Breast epithelium (tissue), 4 donors: ENCODE data around the gene WWOX. TPM values are rescaled to one million over a fixed set of nuclear protein-coding genes. Genes with fewer than 3 reads are reported as not detected.

Experiments
- DNase-seq, 2 donors: peaks; one replicate each; pipeline ENCODE4 v3.0.0-alpha.2; 2019; ENCODE audit warnings: low spot score in 2 of 2
- H3K27ac ChIP-seq, 2 donors: fragments of 200-600 bp; sonication (generic) in 1 of 2; one replicate each; pipeline ENCODE4 v1.5.1; 2016 to 2019; ENCODE audit warnings: mild to moderate bottlenecking in 1 of 2
- H3K27me3 ChIP-seq, 2 donors: fragments of 200-600 bp; sonication (generic) in 1 of 2; one replicate each; pipeline versions ENCODE4 v1.5.1 to v1.6.0; 2017 to 2019; ENCODE audit warnings: control low read depth in 1 of 2, mild to moderate bottlenecking in 1 of 2
- H3K36me3 ChIP-seq: fragments of 200-600 bp; one replicate; pipeline ENCODE4 v1.5.1; 2019
- H3K4me1 ChIP-seq, 2 donors: fragments of 200-600 bp; sonication (generic); one replicate each; pipeline ENCODE4 v1.5.1; 2016 to 2019; ENCODE audit warnings: control low read depth in 1 of 2
- H3K4me3 ChIP-seq, 3 donors: fragments of 200-600 bp; sonication (generic); 1 replicate in 2 of 3; 2 replicates in 1 of 3; pipeline ENCODE4 v1.5.1; 2016 to 2019; ENCODE audit warnings: mild to moderate bottlenecking in 3 of 3, moderate library complexity in 2 of 3
- H3K9me3 ChIP-seq, 2 donors: fragments of 200-600 bp; sonication (generic) in 1 of 2; one replicate each; pipeline ENCODE4 v1.5.1; 2016 to 2019; ENCODE audit warnings: control low read depth in 1 of 2
- CTCF ChIP-seq, 3 donors: fragments of 450-650 bp; IDR thresholded peaks; one replicate each; pipeline ENCODE4 v1.5.1; 2016 to 2017; ENCODE audit warnings: antibody characterized with exemption in 3 of 3, mild to moderate bottlenecking in 3 of 3, moderate library complexity in 3 of 3
- POLR2A ChIP-seq: fragments of 450-650 bp; IDR thresholded peaks from one replicate; pipeline ENCODE4 v1.6.1; 2016; ENCODE audit warnings: antibody characterized with exemption, mild to moderate bottlenecking, moderate library complexity
- POLR2AphosphoS5 ChIP-seq, 3 donors: sonication (generic); formaldehyde crosslinking; IDR thresholded peaks; one replicate each; pipeline ENCODE4 v1.6.1; 2017; ENCODE audit warnings: antibody characterized with exemption in 3 of 3
- intact Hi-C: fragments of 100-400 bp; cut with DNase I; formaldehyde crosslinking; loops from one replicate; pipeline ENCODE4 v1.15.1; 2023; ENCODE audit warnings: low total_unique reads
- total RNA-seq, 3 donors: library from RNA; depleted of rRNA; stranded (reverse); fragments of >200 nt; gene quantifications; one replicate each; pipeline ENCODE4 v1.1.0, GENCODE V29; 2016

WWOX gene
- total RNA-seq, 3 donors from 2014 or later, result 42.9 to 73.6 (median 43.4) TPM

- TF ChIP-seq POLR2AphosphoS5 (IDR thresholded peaks at IDR 0.05), result no peak
- no peak for TF ChIP-seq POLR2A
- TF ChIP-seq CTCF (IDR thresholded peaks at IDR 0.05), result no peak
- Histone ChIP-seq H3K9me3 (no peaks in the 10 kb centered on the region), H3K27ac (peak overlapping the region in 1 of 2 donors; percentile 33), H3K4me1 (peaks cover 0 to 7% of the 10 kb centered on the region in 2 donors), H3K36me3 (no peaks in the 10 kb centered on the region), H3K4me3 (no peak overlapping the region), H3K27me3 (no peaks in the 10 kb centered on the region)
- intact Hi-C loops, result no loop called here
- DNase-seq, result no peak
These were observed 192.2 kb downstream of the WWOX start for GRCh38 chr16:78291604-78292003.

- H3K4me1 ChIP-seq, result peaks cover 0 to 7% of the 10 kb centered on the region in 2 donors
- no peak overlapping the region for H3K4me3 ChIP-seq
- no peaks in the 10 kb centered on the region for H3K27me3 ChIP-seq
- no peak for DNase-seq
- peak overlapping the region; percentile 65 to 69 for H3K27ac ChIP-seq
- intact Hi-C loops, result no loop called here
- no peaks in the 10 kb centered on the region for H3K36me3 ChIP-seq
- H3K9me3 ChIP-seq, result no peaks in the 10 kb centered on the region
- TF ChIP-seq CTCF (IDR thresholded peaks at IDR 0.05), result no peak
- no peak for TF ChIP-seq POLR2A
- no peak for TF ChIP-seq POLR2AphosphoS5 (IDR thresholded peaks at IDR 0.05)
These were observed 192.8 kb downstream of the WWOX start for GRCh38 chr16:78292086-78292843.

- intact Hi-C loops, result no loop called here
- Histone ChIP-seq H3K4me1 (peaks cover 0 to 7% of the 10 kb centered on the region in 2 donors), H3K36me3 (no peaks in the 10 kb centered on the region), H3K27me3 (no peaks in the 10 kb centered on the region), H3K9me3 (no peaks in the 10 kb centered on the region), H3K4me3 (no peak overlapping the region), H3K27ac (peak overlapping the region; percentile 65 to 69)
- TF ChIP-seq POLR2A, result no peak
- no peak for TF ChIP-seq CTCF (IDR thresholded peaks at IDR 0.05)
- no peak for TF ChIP-seq POLR2AphosphoS5 (IDR thresholded peaks at IDR 0.05)
- DNase-seq, result peak in 1 of 2 donors; percentile 35
These were observed 193.5 kb downstream of the WWOX start for GRCh38 chr16:78292844-78293380.

GRCh38 chr16:78294538-78295225 is 195.2 kb downstream of the WWOX start:
- no peak for DNase-seq
- intact Hi-C loops, result no loop called here
- Histone ChIP-seq H3K27ac (no peak overlapping the region), H3K36me3 (no peaks in the 10 kb centered on the region), H3K27me3 (no peaks in the 10 kb centered on the region), H3K4me3 (no peak overlapping the region), H3K4me1 (peaks cover 0 to 7% of the 10 kb centered on the region in 2 donors), H3K9me3 (no peaks in the 10 kb centered on the region)
- TF ChIP-seq CTCF (IDR thresholded peaks at IDR 0.05), result no peak
- TF ChIP-seq POLR2AphosphoS5 (IDR thresholded peaks at IDR 0.05), result no peak
- TF ChIP-seq POLR2A, result no peak
